WI38 (cell line): Measurements from ENCODE around the gene RSPH1.
A peak's percentile ranks its signal among the peaks of the same experiment; 100 is the strongest.

Experiments
- H3K4me3 ChIP-seq: 2 replicates; pipeline ENCODE4 v1.5.1; 2011; ENCODE audit warnings: low read depth, mild to moderate bottlenecking, control low read depth, low read length
- TF ChIP-seq, protein P1 (sequence below): IDR thresholded peaks from 2 replicates; pipeline ENCODE4 v1.5.1; 2012; ENCODE audit warnings: low read depth, mild to moderate bottlenecking, control low read depth, low read length

The RSPH1 gene

DNA sequence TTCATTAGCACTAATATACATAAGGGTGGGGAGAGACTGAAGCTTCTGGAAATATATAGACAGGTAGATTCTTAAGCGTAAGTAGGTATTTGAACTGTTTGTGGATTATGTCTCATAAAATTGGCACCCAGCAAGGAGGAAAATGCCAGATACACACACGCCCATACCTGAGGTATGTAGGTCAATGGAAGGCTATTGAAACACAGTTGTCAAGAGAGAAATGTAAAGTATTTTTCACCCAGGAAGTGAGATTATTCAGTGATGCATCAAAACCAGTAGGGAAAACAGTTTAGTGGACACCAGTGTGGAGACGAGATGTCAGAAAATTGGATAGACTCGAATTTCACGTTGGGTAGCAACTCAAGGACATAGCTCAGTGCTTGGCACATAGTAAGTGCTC lies 4.7 kb upstream of the RSPH1 start:
- TF ChIP-seq, protein P1, sequence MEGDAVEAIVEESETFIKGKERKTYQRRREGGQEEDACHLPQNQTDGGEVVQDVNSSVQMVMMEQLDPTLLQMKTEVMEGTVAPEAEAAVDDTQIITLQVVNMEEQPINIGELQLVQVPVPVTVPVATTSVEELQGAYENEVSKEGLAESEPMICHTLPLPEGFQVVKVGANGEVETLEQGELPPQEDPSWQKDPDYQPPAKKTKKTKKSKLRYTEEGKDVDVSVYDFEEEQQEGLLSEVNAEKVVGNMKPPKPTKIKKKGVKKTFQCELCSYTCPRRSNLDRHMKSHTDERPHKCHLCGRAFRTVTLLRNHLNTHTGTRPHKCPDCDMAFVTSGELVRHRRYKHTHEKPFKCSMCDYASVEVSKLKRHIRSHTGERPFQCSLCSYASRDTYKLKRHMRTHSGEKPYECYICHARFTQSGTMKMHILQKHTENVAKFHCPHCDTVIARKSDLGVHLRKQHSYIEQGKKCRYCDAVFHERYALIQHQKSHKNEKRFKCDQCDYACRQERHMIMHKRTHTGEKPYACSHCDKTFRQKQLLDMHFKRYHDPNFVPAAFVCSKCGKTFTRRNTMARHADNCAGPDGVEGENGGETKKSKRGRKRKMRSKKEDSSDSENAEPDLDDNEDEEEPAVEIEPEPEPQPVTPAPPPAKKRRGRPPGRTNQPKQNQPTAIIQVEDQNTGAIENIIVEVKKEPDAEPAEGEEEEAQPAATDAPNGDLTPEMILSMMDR = no peak
- no peak overlapping the region for H3K4me3 ChIP-seq

DNA sequence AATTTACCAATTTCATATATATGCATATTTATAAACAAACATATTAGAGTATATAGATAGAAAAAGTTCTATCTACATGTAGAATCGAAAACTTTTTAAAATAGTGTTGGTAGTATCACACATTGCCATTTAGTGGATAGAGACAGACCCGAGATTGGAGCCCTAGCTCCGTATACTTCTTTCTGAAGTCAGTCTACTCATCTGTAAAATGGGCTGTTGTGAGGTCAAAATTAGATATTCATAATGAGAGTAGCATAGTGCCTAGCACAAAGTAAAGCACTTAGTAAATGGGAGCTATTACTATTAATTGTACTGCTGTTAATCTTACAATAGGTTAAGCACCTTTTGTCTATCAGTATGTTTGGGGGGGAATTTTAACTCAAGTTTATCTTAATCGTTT lies 4.2 kb upstream of the RSPH1 start:
- no peak overlapping the region for H3K4me3 ChIP-seq
- TF ChIP-seq, protein P1 = no peak

DNA sequence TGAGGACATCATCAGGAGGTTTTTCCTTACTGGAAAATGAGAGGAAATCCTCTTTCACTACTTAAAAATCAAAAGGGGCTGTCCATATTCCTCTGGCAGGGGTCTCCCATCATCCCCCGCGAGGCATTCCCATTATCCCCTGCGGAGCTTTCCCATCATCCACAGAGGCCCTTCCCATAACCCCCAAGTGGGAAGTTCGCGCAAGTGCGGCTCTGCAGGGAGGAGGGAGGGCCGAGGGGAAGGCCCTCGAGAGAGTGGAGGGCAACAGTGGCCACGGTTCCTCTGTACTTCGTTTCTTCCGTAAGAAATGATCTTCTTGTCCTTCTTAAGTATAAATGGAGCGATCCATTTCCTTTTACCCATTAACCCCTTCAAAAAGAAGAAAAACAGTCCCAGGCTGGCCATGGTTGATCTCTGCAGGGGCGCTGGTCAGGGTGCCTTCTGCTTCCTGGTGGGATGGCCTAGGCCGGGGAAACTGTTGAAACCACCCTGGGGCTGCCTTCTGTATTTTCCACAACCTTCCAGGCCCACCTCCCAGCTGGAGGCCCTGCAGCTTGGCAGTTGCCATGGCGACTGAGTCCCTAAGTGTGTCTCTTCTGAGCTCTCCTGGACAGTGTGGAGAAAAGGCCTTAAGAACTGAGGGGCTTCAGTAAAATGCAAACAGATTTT lies 3.6 kb upstream of the RSPH1 start:
- H3K4me3 ChIP-seq = no peak overlapping the region
- TF ChIP-seq, protein P1 = no peak

DNA sequence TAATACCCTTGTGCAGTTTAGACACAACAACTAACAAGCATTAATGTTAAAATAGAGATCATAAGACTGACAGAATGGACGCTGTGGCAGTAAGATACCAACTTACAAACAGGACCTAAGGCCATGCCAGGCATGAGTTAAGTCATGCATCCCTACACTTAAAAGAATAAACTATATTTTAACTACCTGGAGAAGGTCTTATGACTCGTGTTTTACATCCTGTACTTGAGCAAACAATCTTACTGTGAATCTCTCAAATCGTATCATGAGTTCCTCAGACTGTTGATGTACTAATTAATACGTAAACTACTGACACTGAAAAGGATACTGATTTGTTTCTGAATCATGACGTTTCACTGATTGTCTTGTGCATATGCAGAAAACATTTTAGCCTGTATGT lies 2.0 kb upstream of the RSPH1 start:
- H3K4me3 ChIP-seq = no peak overlapping the region
- TF ChIP-seq, protein P1 = no peak

DNA sequence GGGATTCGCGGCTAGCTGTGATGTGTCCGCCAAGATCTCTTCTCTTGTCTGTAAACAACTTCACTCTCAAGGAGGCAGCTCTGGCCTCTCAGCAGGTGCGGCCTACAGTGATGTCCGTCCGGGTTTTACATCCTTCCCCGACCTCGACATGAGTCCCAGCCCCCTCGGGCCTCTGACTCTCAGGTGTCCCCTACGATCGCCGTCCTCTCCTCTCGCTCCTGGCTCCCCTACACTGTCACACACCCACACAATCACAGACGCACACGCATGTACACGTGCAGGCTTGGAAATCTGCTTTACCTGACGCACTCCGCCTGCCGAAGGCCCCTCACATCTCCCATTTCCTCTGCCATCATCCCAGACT lies 797 bp upstream of the RSPH1 start:
- TF ChIP-seq, protein P1 = no peak
- peak overlapping the region; percentile 58 for H3K4me3 ChIP-seq

DNA sequence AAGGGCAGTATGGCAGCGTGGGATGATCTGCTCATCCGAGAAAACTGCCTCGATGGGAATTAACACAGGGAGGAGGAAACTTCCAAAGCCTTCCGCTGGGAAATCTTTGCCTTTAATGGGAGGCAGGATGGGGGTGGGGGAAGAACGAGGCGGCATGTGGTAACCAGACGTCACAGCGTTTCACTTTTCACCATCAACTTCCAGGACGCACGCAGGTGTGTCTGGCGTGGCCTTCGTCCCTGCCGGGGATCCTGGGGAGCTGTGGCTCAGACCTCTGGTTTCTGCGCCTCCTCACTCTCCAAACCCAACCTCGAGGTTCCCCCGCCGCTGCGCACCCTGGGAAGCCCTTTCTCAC lies 282 bp downstream of the RSPH1 start:
- TF ChIP-seq, protein P1 = no peak
- H3K4me3 ChIP-seq = peak overlapping the region; percentile 58

DNA sequence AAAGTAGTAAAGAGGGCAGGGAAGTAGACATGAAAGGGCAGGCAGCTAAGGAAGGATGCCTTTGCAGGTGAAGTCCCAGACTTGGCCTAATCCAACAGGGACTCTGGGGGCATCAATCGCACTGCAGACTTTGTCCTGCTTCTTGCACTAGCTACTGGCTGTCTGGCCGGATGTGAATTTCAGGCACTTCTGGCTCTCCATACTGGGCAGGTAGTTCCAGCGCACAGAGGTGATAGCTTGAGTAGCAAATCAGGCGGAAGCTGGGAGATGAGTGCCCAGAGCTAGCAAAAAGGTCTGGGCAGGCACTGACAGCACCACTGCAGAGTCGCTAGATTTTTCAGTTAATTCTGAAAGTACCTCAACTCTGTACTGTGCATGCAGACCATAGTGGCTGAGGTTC lies 997 bp downstream of the RSPH1 start:
- TF ChIP-seq, protein P1 = no peak
- H3K4me3 ChIP-seq = no peak overlapping the region
